IMR-90 (cell line): ENCODE measurements around the gene MIS18A. TPM values are rescaled to one million over a fixed set of nuclear protein-coding genes. Genes with fewer than 3 reads are reported as not detected.

Source experiments
- ATAC-seq: fragments of 200-7000 bp; cut with Tn5 transposase; 2 replicates; pipeline ENCODE4 v1.9.1; 2020; ENCODE audit warnings: low read depth, mild to moderate bottlenecking, moderate library complexity
- BruUV-seq: library from RNA; stranded (reverse); fragments of 400-500 nt; replicated peaks from 2 replicates; lab custom pipeline; 2021; lab: Mats Ljungman, UMichigan
- CTCF ChIA-PET: fragments of 300-600 bp; formaldehyde crosslinking; extraction: SDS; loops from one replicate; lab custom pipeline; 2021; ENCODE audit warnings: antibody characterized with exemption; lab: Yijun Ruan, JAX
- POLR2A ChIA-PET: fragments of 300-600 bp; sonication (Branson Sonifier 250); formaldehyde crosslinking; loops from one replicate; lab custom pipeline; 2022; ENCODE audit warnings: antibody characterized with exemption; ENCODE audit not compliant: unreplicated experiment; lab: Charles Lee
- DNase-seq: peaks from one replicate; pipeline ENCODE4 v3.0.0; 2013
- H2AFZ ChIP-seq: replicated peaks from 2 replicates; pipeline ENCODE3; 2013; ENCODE audit warnings: low read length, mild to moderate bottlenecking; ENCODE audit not compliant: poor library complexity
- H2AK5ac ChIP-seq: 2 replicates; pipeline ENCODE4 v1.6.1; 2013; ENCODE audit warnings: low read depth, low read length, inconsistent platforms
- H2AK9ac ChIP-seq: replicated peaks from 2 replicates; pipeline ENCODE3; 2013; ENCODE audit warnings: mild to moderate bottlenecking, low read depth, low read length, moderate library complexity; ENCODE audit not compliant: poor library complexity
- H2BK120ac ChIP-seq: 2 replicates; pipeline ENCODE4 v1.6.1; 2013; ENCODE audit warnings: low read depth, low read length, inconsistent platforms
- H2BK15ac ChIP-seq: 3 replicates; pipeline ENCODE4 v1.6.1; 2013; ENCODE audit warnings: low read depth, low read length, inconsistent platforms
- H2BK20ac ChIP-seq: 2 replicates; pipeline ENCODE4 v1.6.1; 2013; ENCODE audit warnings: low read depth, mild to moderate bottlenecking, inconsistent platforms, low read length, moderate library complexity
- H2BK5ac ChIP-seq: 2 replicates; pipeline ENCODE4 v1.6.1; 2013; ENCODE audit warnings: mild to moderate bottlenecking, low read depth, low read length, inconsistent platforms; ENCODE audit not compliant: poor library complexity, severe bottlenecking
- H3K14ac ChIP-seq: replicated peaks from 2 replicates; pipeline ENCODE4 v1.6.1; 2013; ENCODE audit warnings: low read depth, low read length, inconsistent platforms
- H3K18ac ChIP-seq: 2 replicates; pipeline ENCODE4 v1.6.1; 2013; ENCODE audit warnings: low read depth, low read length, control low read depth
- H3K23ac ChIP-seq: 2 replicates; pipeline ENCODE4 v1.6.1; 2013; ENCODE audit warnings: low read depth, low read length, inconsistent platforms
- H3K27ac ChIP-seq: 2 replicates; pipeline ENCODE4 v1.5.1; 2013; ENCODE audit warnings: mild to moderate bottlenecking, control low read depth, low read length; ENCODE audit not compliant: insufficient read depth
- H3K27me3 ChIP-seq: 2 replicates; pipeline ENCODE4 v1.6.1; 2013; ENCODE audit warnings: low read length; ENCODE audit not compliant: control insufficient read depth, insufficient read depth
- H3K36me3 ChIP-seq: 2 replicates; pipeline ENCODE4 v1.6.1; 2013; ENCODE audit warnings: low read length, mixed read lengths; ENCODE audit not compliant: control insufficient read depth, insufficient read depth
- H3K4ac ChIP-seq: 2 replicates; pipeline ENCODE4 v1.6.1; 2013; ENCODE audit warnings: low read depth, low read length, inconsistent platforms
- H3K4me1 ChIP-seq: 2 replicates; pipeline ENCODE4 v1.6.1; 2013; ENCODE audit warnings: low read length, mixed read lengths; ENCODE audit not compliant: control insufficient read depth, insufficient read depth
- H3K4me2 ChIP-seq: 2 replicates; pipeline ENCODE4 v1.6.1; 2013; ENCODE audit warnings: low read depth, mild to moderate bottlenecking, control low read depth, low read length, moderate library complexity
- H3K4me3 ChIP-seq: 2 replicates; pipeline ENCODE4 v1.5.1; 2013; ENCODE audit warnings: low read depth, mild to moderate bottlenecking, control low read depth, low read length, moderate library complexity; ENCODE audit not compliant: insufficient read depth
- H3K56ac ChIP-seq: 2 replicates; pipeline ENCODE4 v1.6.1; 2013; ENCODE audit warnings: low read length, inconsistent platforms; ENCODE audit not compliant: insufficient read depth; ENCODE audit errors: extremely low read depth
- H3K79me1 ChIP-seq, 2 experiments: 2 replicates each; pipeline ENCODE4 v1.6.1; 2013; ENCODE audit warnings: low read length in 2 of 2, inconsistent platforms in 1 of 2, low read depth in 1 of 2
- H3K9ac ChIP-seq: 2 replicates; pipeline ENCODE4 v1.6.1; 2013; ENCODE audit warnings: low read depth, low read length, control low read depth
- H3K9me1 ChIP-seq: 2 replicates; pipeline ENCODE4 v1.6.1; 2013; ENCODE audit warnings: low read length, inconsistent platforms; ENCODE audit not compliant: insufficient read depth
- H3K9me3 ChIP-seq: 2 replicates; pipeline ENCODE4 v1.6.1; 2013; ENCODE audit warnings: low read length; ENCODE audit not compliant: control insufficient read depth, insufficient read depth
- H4K20me1 ChIP-seq: 2 replicates; pipeline ENCODE4 v1.6.1; 2013; ENCODE audit warnings: low read length, inconsistent platforms; ENCODE audit not compliant: insufficient read depth
- H4K5ac ChIP-seq: 2 replicates; pipeline ENCODE4 v1.6.1; 2013; ENCODE audit warnings: mild to moderate bottlenecking, low read depth, low read length, control low read depth
- H4K8ac ChIP-seq, 2 experiments: 2 replicates each; pipeline ENCODE4 v1.6.1; 2013; ENCODE audit warnings: low read depth in 2 of 2, low read length in 2 of 2, control low read depth in 1 of 2, inconsistent platforms in 1 of 2
- H4K91ac ChIP-seq: 2 replicates; pipeline ENCODE4 v1.6.1; 2013; ENCODE audit warnings: low read depth, low read length, inconsistent platforms; ENCODE audit not compliant: insufficient read depth
- BHLHE40 ChIP-seq: fragments of 150-350 bp; IDR thresholded peaks from 2 replicates; pipeline ENCODE4 v1.6.1; 2016; ENCODE audit warnings: mild to moderate bottlenecking, low read depth, low read length
- CEBPB ChIP-seq: IDR thresholded peaks from 2 replicates; pipeline ENCODE4 v1.6.1; 2012; ENCODE audit warnings: low read depth, low read length, improper control_type of control experiment
- CHD1 ChIP-seq: IDR thresholded peaks from 2 replicates; pipeline ENCODE4 v1.6.1; 2012; ENCODE audit warnings: low read depth, low read length, improper control_type of control experiment
- ELK1 ChIP-seq: fragments of 150-350 bp; IDR thresholded peaks from 2 replicates; pipeline ENCODE4 v1.6.1; 2016; ENCODE audit warnings: low read depth, mild to moderate bottlenecking, low read length, moderate library complexity, borderline replicate concordance
- FOS ChIP-seq: fragments of 150-350 bp; IDR thresholded peaks from 2 replicates; pipeline ENCODE4 v1.6.1; 2016; ENCODE audit warnings: low read depth, low read length
- MAFK ChIP-seq: IDR thresholded peaks from 2 replicates; pipeline ENCODE4 v1.6.1; 2012; ENCODE audit warnings: low read depth, low read length, improper control_type of control experiment
- MAZ ChIP-seq: IDR thresholded peaks from 2 replicates; pipeline ENCODE4 v1.6.1; 2012; ENCODE audit warnings: low read depth, mild to moderate bottlenecking, low read length, improper control_type of control experiment, moderate library complexity, borderline replicate concordance
- MXI1 ChIP-seq: IDR thresholded peaks from 2 replicates; pipeline ENCODE4 v1.6.1; 2012; ENCODE audit warnings: low read depth, mild to moderate bottlenecking, low read length, moderate library complexity, borderline replicate concordance
- NFE2L2 ChIP-seq: fragments of 150-350 bp; IDR thresholded peaks from 2 replicates; pipeline ENCODE4 v1.6.1; 2016; ENCODE audit warnings: low read depth, mild to moderate bottlenecking, low read length
- POLR2A ChIP-seq: IDR thresholded peaks from 2 replicates; pipeline ENCODE4 v1.6.1; 2012; ENCODE audit warnings: mild to moderate bottlenecking, low read depth, low read length
- RAD21 ChIP-seq: IDR thresholded peaks from 2 replicates; pipeline ENCODE4 v1.6.1; 2012; ENCODE audit warnings: low read length, improper control_type of control experiment
- RCOR1 ChIP-seq: IDR thresholded peaks from 2 replicates; pipeline ENCODE4 v1.6.1; 2012; ENCODE audit warnings: mild to moderate bottlenecking, low read length, improper control_type of control experiment; ENCODE audit not compliant: insufficient replicate concordance
- RFX5 ChIP-seq: IDR thresholded peaks from 2 replicates; pipeline ENCODE4 v1.8.0; 2012; ENCODE audit warnings: low read depth, mild to moderate bottlenecking, low read length, moderate library complexity
- SMC3 ChIP-seq: fragments of 150-350 bp; IDR thresholded peaks from 2 replicates; pipeline ENCODE4 v1.6.1; 2016; ENCODE audit warnings: low read depth, mild to moderate bottlenecking, antibody characterized with exemption, low read length, moderate library complexity
- WGBS, 2 experiments: methylation state at CpG; one replicate each; pipeline versions ENCODE4 v1.1.5 to v1.1.7; 2013; ENCODE audit warnings: missing lambda C conversion rate in 2 of 2; ENCODE audit not compliant: insufficient read length in 1 of 2; ENCODE audit errors: extremely low coverage in 2 of 2; 5-methylcytosine and 5-hydroxymethylcytosine counted together
- dilution Hi-C: fragments of 300-500 bp; cut with HindIII; formaldehyde crosslinking; loops from one replicate; pipeline ENCODE4 v1.14.3; 2018; ENCODE audit warnings: low sequenced_read_pairs; ENCODE audit not compliant: unreplicated experiment
- in situ Hi-C: fragments of 300-500 bp; cut with MboI; formaldehyde crosslinking; loops from 3 replicates; pipeline ENCODE4 v1.14.3; 2019; ENCODE audit warnings: low sequenced_read_pairs, inconsistent platforms, mixed read lengths
- intact Hi-C: fragments of 100-400 bp; cut with micrococcal nuclease; formaldehyde crosslinking; loops from 2 replicates; pipeline ENCODE4 v1.10.0; 2022
- polyA plus RNA-seq, 3 experiments: library from polyadenylated mRNA; depleted of rRNA; stranded (reverse); fragments of >200 nt; gene quantifications; 2 replicates each; pipeline ENCODE4 v1.2.3, GENCODE V29; 2012; ENCODE audit warnings: low replicate concordance in 1 of 3
- total RNA-seq: library from RNA; depleted of rRNA; stranded (reverse); fragments of >200 nt; gene quantifications from 2 replicates; pipeline ENCODE4 v1.2.3, GENCODE V29; 2012
- TF ChIP-seq, protein P1 (sequence below): fragments of 150-350 bp; IDR thresholded peaks from 2 replicates; pipeline ENCODE4 v1.6.1; 2017; ENCODE audit warnings: mild to moderate bottlenecking, antibody characterized with exemption, low read length, low read depth
- TF ChIP-seq, protein P2 (sequence below): conservative IDR thresholded peaks from 2 replicates; pipeline ENCODE4 v1.5.1; 2012; ENCODE audit warnings: mild to moderate bottlenecking, low read depth, low read length, improper control_type of control experiment

Gene MIS18A
- total and polyA plus RNA-seq, 2 of the 4 experiments (the other 2 are of a cell fraction), result 4.5 to 7.6 TPM

GRCh38 chr21:32320726-32321125, 41.9 kb upstream of the MIS18A start:
- dilution Hi-C loops, result no loop called here
- Histone ChIP-seq H4K5ac (no peak overlapping the region), H3K9ac (no peak overlapping the region), H2BK20ac (no peak overlapping the region), H3K56ac (no peak overlapping the region), H3K79me1 (peaks cover 1 to 14% of the 10 kb centered on the region in 2 experiments; a peak in 2 of 4 replicates), H3K4me2 (no peak overlapping the region), H4K91ac (no peak overlapping the region), H4K20me1 (no peaks in the 10 kb centered on the region; the same call in none of the 2 replicates), H3K23ac (no peak overlapping the region), H4K8ac (no peak overlapping the region), H3K4me3 (no peak overlapping the region), H3K9me3 (no peaks in the 10 kb centered on the region), H2BK15ac (no peak overlapping the region), H3K36me3 (peaks cover 82% of the 10 kb centered on the region), H3K18ac (no peak overlapping the region), H2AFZ (no peak overlapping the region), H3K4ac (no peak overlapping the region), H3K4me1 (peaks cover 2% of the 10 kb centered on the region; the same call in 1 of the 2 replicates), H3K27me3 (no peaks in the 10 kb centered on the region), H3K27ac (no peak overlapping the region), H3K14ac (no peak overlapping the region), H3K9me1 (0 out of 2 replicates have a peak, but pooled peaks cover 5% of the 10 kb centered on the region), H2AK5ac (no peak overlapping the region), H2BK5ac (no peak overlapping the region), H2BK120ac (no peak overlapping the region), H2AK9ac (no peak overlapping the region)
- CTCF ChIA-PET, result no interaction called here
- POLR2A ChIA-PET, result no interaction called here
- intact Hi-C loops, result no loop called here
- TF ChIP-seq ELK1, result no peak
- TF ChIP-seq NFE2L2, result no peak
- TF ChIP-seq CHD1, result no peak
- TF ChIP-seq, protein P1, sequence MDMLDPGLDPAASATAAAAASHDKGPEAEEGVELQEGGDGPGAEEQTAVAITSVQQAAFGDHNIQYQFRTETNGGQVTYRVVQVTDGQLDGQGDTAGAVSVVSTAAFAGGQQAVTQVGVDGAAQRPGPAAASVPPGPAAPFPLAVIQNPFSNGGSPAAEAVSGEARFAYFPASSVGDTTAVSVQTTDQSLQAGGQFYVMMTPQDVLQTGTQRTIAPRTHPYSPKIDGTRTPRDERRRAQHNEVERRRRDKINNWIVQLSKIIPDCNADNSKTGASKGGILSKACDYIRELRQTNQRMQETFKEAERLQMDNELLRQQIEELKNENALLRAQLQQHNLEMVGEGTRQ, result no peak
- TF ChIP-seq CEBPB, result no peak
- TF ChIP-seq RFX5, result no peak
- no peak for TF ChIP-seq MXI1
- TF ChIP-seq POLR2A, result no peak
- TF ChIP-seq, protein P2, sequence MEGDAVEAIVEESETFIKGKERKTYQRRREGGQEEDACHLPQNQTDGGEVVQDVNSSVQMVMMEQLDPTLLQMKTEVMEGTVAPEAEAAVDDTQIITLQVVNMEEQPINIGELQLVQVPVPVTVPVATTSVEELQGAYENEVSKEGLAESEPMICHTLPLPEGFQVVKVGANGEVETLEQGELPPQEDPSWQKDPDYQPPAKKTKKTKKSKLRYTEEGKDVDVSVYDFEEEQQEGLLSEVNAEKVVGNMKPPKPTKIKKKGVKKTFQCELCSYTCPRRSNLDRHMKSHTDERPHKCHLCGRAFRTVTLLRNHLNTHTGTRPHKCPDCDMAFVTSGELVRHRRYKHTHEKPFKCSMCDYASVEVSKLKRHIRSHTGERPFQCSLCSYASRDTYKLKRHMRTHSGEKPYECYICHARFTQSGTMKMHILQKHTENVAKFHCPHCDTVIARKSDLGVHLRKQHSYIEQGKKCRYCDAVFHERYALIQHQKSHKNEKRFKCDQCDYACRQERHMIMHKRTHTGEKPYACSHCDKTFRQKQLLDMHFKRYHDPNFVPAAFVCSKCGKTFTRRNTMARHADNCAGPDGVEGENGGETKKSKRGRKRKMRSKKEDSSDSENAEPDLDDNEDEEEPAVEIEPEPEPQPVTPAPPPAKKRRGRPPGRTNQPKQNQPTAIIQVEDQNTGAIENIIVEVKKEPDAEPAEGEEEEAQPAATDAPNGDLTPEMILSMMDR, result no peak
- TF ChIP-seq MAFK, result no peak
- no peak for TF ChIP-seq SMC3
- TF ChIP-seq RAD21, result no peak
- no peak for TF ChIP-seq MAZ
- no peak for TF ChIP-seq FOS
- TF ChIP-seq RCOR1, result no peak
- TF ChIP-seq BHLHE40, result no peak
- BruUV-seq, result no TSS peak
- DNase-seq (no peak), ATAC-seq (no peak)
- WGBS, 2 experiments, result no CpG with 5 or more reads among the region's 13 CpGs
- in situ Hi-C loops, result no loop called here
